WTC11 (cell line): Measurements from ENCODE around the gene RPP30.

Experiments used
- CBFB ChIP-seq: sonication (generic); formaldehyde crosslinking; IDR thresholded peaks from 2 replicates; pipeline ENCODE4 v1.8.1; 2022; ENCODE audit warnings: mild to moderate bottlenecking, low read depth, missing genetic modification reagents
- CREB1 ChIP-seq: sonication (generic); formaldehyde crosslinking; IDR thresholded peaks from 2 replicates; pipeline ENCODE4 v1.8.0; 2023; ENCODE audit warnings: mild to moderate bottlenecking, missing genetic modification reagents
- NR2C2 ChIP-seq: sonication (generic); formaldehyde crosslinking; IDR thresholded peaks from 2 replicates; pipeline ENCODE4 v1.8.0; 2022; ENCODE audit warnings: mild to moderate bottlenecking, missing genetic modification reagents
- SP1 ChIP-seq: sonication (generic); formaldehyde crosslinking; conservative IDR thresholded peaks from 2 replicates; pipeline ENCODE4 v1.8.1; 2022; ENCODE audit warnings: missing genetic modification reagents

DNA sequence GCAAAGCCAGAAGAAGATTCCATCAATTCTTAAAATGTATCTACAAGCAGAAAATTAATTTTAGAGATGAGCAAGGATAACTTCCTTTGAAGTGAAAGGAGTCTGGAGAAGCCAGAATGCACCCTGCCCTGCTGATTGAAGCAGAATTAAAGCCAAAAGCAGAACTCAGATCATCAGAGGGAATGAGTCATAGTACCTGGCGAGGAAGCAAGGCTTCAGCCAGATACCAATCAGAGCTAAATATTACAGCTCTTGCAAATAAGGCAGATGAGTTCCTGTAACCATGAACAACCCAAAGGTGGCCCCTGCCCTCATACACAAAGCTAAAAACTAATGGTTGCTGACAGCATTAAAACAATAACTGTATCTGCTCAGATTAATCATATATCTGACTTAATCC is 24.3 kb upstream of the RPP30 start:
- no peak for TF ChIP-seq NR2C2 (CRISPR knock-in tag)
- no peak for TF ChIP-seq CREB1 (CRISPR knock-in tag)
- TF ChIP-seq CBFB (CRISPR knock-in tag) = no peak
- TF ChIP-seq SP1 (CRISPR knock-in tag) = no peak
